Ectodermal cell (in vitro differentiated cells): ENCODE measurements around the gene MXD3.

Experiments used
- H3K27ac ChIP-seq: 2 replicates; pipeline ENCODE4 v1.7.0; 2013; ENCODE audit warnings: mild to moderate bottlenecking, low read depth, low read length; ENCODE audit not compliant: insufficient read depth, poor library complexity, severe bottlenecking
- H3K27me3 ChIP-seq: 2 replicates; pipeline ENCODE4 v1.7.0; 2013; ENCODE audit warnings: mild to moderate bottlenecking, low read length; ENCODE audit not compliant: insufficient read depth, control insufficient read depth, poor library complexity, severe bottlenecking
- H3K36me3 ChIP-seq: one replicate; pipeline ENCODE4 v1.7.0; 2013; ENCODE audit warnings: low read length; ENCODE audit not compliant: control insufficient read depth, insufficient read depth
- H3K4me1 ChIP-seq: one replicate; pipeline ENCODE4 v1.7.0; 2013; ENCODE audit warnings: low read length; ENCODE audit not compliant: control insufficient read depth, insufficient read depth
- H3K4me3 ChIP-seq: 2 replicates; pipeline ENCODE4 v1.7.0; 2013; ENCODE audit warnings: low read depth, low read length, control low read depth; ENCODE audit not compliant: insufficient read depth
- H3K9me3 ChIP-seq: 2 replicates; pipeline ENCODE4 v1.7.0; 2013; ENCODE audit warnings: mild to moderate bottlenecking, low read length, moderate library complexity; ENCODE audit not compliant: control insufficient read depth
- WGBS, 2 experiments: methylation state at CpG; one replicate each; pipeline ENCODE4 v1.1.7; 2013; ENCODE audit warnings: missing lambda C conversion rate in 2 of 2; 5-methylcytosine and 5-hydroxymethylcytosine counted together

MXD3 gene

GRCh38 chr5:177355162-177355867 is 43.6 kb upstream of the MXD3 start:
- H3K27ac ChIP-seq: no peak overlapping the region
- H3K27me3 ChIP-seq: no peaks in the 10 kb centered on the region
- no peaks in the 10 kb centered on the region for H3K9me3 ChIP-seq
- H3K4me3 ChIP-seq: no peak overlapping the region
- H3K36me3 ChIP-seq: no peaks in the 10 kb centered on the region
- 88 to 92% methylated on average over 1 of the region's 1 CpG for WGBS, 2 experiments
- peaks cover 7% of the 10 kb centered on the region for H3K4me1 ChIP-seq

- H3K36me3 ChIP-seq: no peaks in the 10 kb centered on the region
- H3K27me3 ChIP-seq: no peaks in the 10 kb centered on the region
- H3K4me3 ChIP-seq: no peak overlapping the region
- no peaks in the 10 kb centered on the region for H3K9me3 ChIP-seq
- 71 to 79% methylated on average over 3 of the region's 3 CpGs for WGBS, 2 experiments
- no peak overlapping the region for H3K27ac ChIP-seq
- peaks cover 11% of the 10 kb centered on the region for H3K4me1 ChIP-seq
Observed at GRCh38 chr5:177354711-177355110, 43.0 kb upstream of the MXD3 start.

- H3K27me3 ChIP-seq: no peaks in the 10 kb centered on the region
- H3K36me3 ChIP-seq: no peaks in the 10 kb centered on the region
- WGBS, 2 experiments: 85 to 96% methylated on average over 3 of the region's 3 CpGs
- no peak overlapping the region for H3K27ac ChIP-seq
- H3K9me3 ChIP-seq: no peaks in the 10 kb centered on the region
- H3K4me3 ChIP-seq: no peak overlapping the region
- H3K4me1 ChIP-seq: peaks cover 11% of the 10 kb centered on the region
Observed at GRCh38 chr5:177354256-177354655, 42.6 kb upstream of the MXD3 start.

- H3K4me1 ChIP-seq: peaks cover 16% of the 10 kb centered on the region
- H3K4me3 ChIP-seq: no peak overlapping the region
- H3K9me3 ChIP-seq: no peaks in the 10 kb centered on the region
- WGBS, 2 experiments: 89 to 91% methylated on average over 4 to 5 of the region's 5 CpGs
- no peaks in the 10 kb centered on the region for H3K36me3 ChIP-seq
- H3K27ac ChIP-seq: no peak overlapping the region
- H3K27me3 ChIP-seq: no peaks in the 10 kb centered on the region
Observed at GRCh38 chr5:177353093-177353492, 41.4 kb upstream of the MXD3 start.

GRCh38 chr5:177351392-177352329 is 40.0 kb upstream of the MXD3 start, which contains the start of gene LMAN2:
Gene LMAN2 (minus strand): TSS chr5:177351668. CDS start chr5:177351647, 21 bp downstream.
- Histone ChIP-seq H3K36me3 (no peaks in the 10 kb centered on the region), H3K4me1 (peaks cover 16% of the 10 kb centered on the region), H3K27me3 (no peaks in the 10 kb centered on the region), H3K4me3 (peak within 1 kb of the TSS; percentile 100), H3K9me3 (no peaks in the 10 kb centered on the region), H3K27ac (peak within 1 kb of the TSS; percentile 71)
- WGBS, 2 experiments: 7% methylated on average over 55 of the region's 55 CpGs

GRCh38 chr5:177350776-177351391 is 39.2 kb upstream of the MXD3 start:
- Histone ChIP-seq H3K27me3 (no peaks in the 10 kb centered on the region), H3K27ac (no peak overlapping the region), H3K36me3 (no peaks in the 10 kb centered on the region), H3K9me3 (no peaks in the 10 kb centered on the region), H3K4me1 (peaks cover 16% of the 10 kb centered on the region), H3K4me3 (peak overlapping the region; percentile 100)
- 19 to 20% methylated on average over 19 of the region's 19 CpGs for WGBS, 2 experiments

- Histone ChIP-seq H3K36me3 (no peaks in the 10 kb centered on the region), H3K27me3 (no peaks in the 10 kb centered on the region), H3K4me1 (peaks cover 16% of the 10 kb centered on the region), H3K4me3 (no peak overlapping the region), H3K9me3 (no peaks in the 10 kb centered on the region), H3K27ac (no peak overlapping the region)
- 94 to 95% methylated on average over 5 of the region's 5 CpGs for WGBS, 2 experiments
Observed at GRCh38 chr5:177349762-177350161, 38.1 kb upstream of the MXD3 start.

- no peak overlapping the region for H3K4me3 ChIP-seq
- no peak overlapping the region for H3K27ac ChIP-seq
- H3K9me3 ChIP-seq: no peaks in the 10 kb centered on the region
- WGBS, 2 experiments: 91 to 93% methylated on average over 3 of the region's 3 CpGs
- H3K27me3 ChIP-seq: no peaks in the 10 kb centered on the region
- peaks cover 16% of the 10 kb centered on the region for H3K4me1 ChIP-seq
- H3K36me3 ChIP-seq: no peaks in the 10 kb centered on the region
Observed at GRCh38 chr5:177349362-177349647, 37.6 kb upstream of the MXD3 start.

GRCh38 chr5:177347699-177348098 is 36.0 kb upstream of the MXD3 start:
- no peaks in the 10 kb centered on the region for H3K36me3 ChIP-seq
- no peak overlapping the region for H3K4me3 ChIP-seq
- no peaks in the 10 kb centered on the region for H3K27me3 ChIP-seq
- WGBS, 2 experiments: 96% methylated on average over 4 of the region's 4 CpGs
- H3K27ac ChIP-seq: no peak overlapping the region
- peaks cover 16% of the 10 kb centered on the region for H3K4me1 ChIP-seq
- no peaks in the 10 kb centered on the region for H3K9me3 ChIP-seq

- WGBS, 2 experiments: 69 to 73% methylated on average over 4 of the region's 4 CpGs
Observed at GRCh38 chr5:177346820-177347219, 35.1 kb upstream of the MXD3 start.

More at GRCh38 chr5:177346820-177347219, 35.1 kb upstream of the MXD3 start:
- H3K27ac ChIP-seq: no peak overlapping the region
- H3K27me3 ChIP-seq: no peaks in the 10 kb centered on the region
- H3K4me1 ChIP-seq: peaks cover 16% of the 10 kb centered on the region
- no peak overlapping the region for H3K4me3 ChIP-seq
- no peaks in the 10 kb centered on the region for H3K36me3 ChIP-seq
- H3K9me3 ChIP-seq: no peaks in the 10 kb centered on the region
